ENCODE results near the gene GPR39.

Gene GPR39

DNA sequence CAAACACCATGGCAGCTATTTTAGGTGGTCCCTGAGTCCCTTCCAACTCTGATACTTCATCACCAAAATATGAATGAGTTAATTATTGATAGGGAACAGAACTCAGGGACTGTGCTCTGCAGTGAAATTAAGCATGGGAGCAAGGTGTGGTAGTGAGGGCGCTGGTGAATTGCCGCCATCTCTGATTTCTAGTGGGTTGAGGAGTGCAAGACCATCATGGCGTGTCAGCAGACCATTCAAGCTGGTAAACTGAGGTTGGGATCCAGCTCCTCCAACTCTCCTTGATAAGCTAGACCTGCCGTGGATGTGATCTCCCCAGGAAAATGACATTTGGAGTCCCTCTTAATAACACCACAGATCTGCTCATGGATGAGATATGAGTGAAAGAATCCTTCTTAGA is 183.0 kb downstream of the GPR39 start:
- no peak for DNase-seq (ENCODE audit: low read depth in 2 of 2)

DNA sequence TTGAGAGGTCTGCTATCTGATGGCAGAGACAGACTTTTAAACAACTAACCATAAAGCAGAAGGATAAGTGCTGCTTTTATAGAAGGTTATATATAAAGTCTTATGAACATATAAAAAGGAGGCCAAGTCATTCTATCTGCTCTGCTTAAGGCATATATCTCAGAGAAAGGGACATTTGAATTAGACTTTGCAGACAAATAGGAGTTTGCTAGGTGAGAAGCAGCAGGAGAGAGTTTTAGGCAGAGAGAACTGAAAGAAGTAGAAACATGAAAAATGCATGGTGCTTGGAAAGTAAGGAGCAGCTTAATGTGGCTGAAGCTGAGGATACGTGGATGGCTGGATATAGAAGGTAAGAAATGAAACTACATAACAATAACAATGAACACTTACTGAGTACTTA is 188.0 kb downstream of the GPR39 start:
- no peak for DNase-seq (ENCODE audit: low read depth in 2 of 2)

DNA sequence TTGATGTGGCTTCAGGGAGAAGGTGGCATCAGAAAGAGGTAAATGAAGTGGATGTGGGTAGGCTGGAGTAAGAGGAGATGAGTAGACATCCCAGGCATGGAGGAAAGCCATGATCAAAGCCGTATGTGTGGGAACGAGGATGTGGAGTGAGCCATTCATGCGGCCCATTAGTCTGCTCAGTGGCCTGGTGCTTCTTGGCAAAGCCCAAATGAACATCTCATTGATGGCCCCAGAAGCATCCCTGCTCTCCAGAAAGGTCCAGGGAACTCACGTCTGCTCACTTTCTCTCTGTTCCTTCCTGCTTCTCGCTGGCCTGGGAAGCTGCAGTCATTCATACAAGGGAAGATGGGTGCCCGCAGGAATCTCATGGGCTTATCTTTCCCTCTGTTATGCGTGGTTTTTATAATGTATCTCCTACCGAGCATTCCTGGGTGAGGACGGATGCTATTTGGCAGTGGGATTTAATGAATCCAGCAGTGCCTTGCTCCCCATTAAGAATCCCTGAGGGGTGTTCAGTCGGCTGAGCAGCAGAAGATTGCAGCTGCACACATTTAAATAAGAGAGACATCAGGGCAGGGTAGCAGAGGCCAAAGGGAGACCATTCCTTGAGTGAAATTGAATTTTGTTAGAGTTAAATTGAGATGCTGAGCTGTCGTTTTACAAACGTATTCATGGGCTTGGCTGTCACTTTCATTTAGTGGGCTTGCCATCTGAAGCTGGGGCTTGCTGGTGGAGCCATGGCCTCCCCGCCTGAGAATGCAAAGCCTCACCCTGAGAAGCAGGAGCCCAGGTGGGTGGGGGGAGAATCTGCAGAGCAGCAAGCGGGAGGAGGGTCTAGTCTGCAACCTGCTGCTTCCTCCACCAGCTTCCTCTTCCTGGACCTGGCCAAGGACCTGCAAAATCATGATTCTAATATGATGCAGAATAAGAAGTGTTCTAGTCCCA is 188.9 kb downstream of the GPR39 start:
- no peak for DNase-seq (ENCODE audit: low read depth in 2 of 2)

DNA sequence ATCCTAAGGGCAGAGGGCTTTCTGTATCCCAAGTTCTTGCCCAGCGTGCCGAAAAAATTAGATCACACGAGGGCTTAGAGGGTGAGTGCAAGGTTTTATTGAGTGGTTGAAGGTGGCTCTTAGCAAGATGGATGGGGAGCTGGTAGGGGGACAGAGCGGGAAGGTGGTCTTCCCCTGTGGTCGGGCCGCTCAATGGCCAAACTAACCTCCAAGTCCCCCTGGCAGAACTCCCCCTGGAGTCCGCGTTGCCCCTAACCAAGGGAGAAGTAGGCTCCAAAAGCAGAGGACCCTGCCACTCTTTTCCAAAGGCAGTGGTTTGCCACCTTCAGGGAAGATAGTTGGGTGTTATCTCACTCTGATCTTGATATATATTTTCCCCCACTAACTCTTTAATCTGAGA is 190.0 kb downstream of the GPR39 start:
- DNase-seq (ENCODE audit: low read depth in 2 of 2) = no peak

DNA sequence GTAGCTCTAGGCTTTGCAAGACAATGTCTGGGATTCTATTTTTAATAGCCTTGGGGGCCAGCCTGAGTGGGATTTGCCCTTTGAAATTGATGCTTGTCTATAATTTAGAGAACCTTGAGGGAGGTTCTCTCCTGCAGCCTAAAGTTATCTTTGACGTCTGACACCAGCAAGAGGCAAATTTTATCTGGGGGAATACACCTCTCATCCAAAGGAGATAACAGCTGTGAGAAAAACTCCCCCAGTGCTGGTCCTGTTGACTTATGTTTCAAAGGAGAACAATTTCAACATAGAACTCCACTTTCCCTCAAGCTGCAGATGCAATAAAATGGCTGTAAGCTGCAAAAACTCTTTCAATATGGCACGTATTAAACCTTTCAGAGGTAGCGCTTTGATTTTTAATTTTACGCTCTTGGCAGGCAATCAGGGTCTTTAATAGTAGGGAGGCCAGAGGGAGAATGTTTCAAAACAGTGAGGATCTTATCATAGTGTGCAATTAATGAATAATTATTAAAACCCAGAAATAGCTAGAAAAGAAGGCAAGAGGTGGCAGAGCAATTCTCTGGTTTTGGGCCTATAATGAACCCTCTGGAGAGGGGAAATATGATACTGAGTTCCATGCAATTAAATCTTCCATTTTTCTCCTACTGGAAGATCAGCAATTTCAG is 191.0 kb downstream of the GPR39 start:
- DNase-seq (ENCODE audit: low read depth in 2 of 2) = no peak

DNA sequence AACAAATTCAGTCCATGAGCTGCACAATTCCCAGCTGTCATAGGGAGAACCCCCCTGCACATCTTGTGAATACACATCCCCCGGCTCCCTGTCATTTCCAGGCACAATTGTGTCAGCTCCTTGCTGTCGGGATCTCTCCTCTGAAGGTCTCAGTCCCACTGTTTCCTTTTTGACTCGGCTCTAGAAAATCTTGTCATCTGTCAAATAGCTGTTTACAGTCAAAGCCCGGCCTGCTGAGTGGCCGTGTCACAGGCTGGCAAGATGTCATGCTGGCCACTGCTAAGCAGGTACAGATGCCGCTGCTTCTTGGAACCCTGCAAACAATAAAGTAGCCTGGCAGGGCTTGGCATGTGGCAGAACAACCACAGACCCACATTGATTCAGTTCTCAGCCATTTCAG is 191.7 kb downstream of the GPR39 start:
- DNase-seq (ENCODE audit: low read depth in 2 of 2) = no peak

DNA sequence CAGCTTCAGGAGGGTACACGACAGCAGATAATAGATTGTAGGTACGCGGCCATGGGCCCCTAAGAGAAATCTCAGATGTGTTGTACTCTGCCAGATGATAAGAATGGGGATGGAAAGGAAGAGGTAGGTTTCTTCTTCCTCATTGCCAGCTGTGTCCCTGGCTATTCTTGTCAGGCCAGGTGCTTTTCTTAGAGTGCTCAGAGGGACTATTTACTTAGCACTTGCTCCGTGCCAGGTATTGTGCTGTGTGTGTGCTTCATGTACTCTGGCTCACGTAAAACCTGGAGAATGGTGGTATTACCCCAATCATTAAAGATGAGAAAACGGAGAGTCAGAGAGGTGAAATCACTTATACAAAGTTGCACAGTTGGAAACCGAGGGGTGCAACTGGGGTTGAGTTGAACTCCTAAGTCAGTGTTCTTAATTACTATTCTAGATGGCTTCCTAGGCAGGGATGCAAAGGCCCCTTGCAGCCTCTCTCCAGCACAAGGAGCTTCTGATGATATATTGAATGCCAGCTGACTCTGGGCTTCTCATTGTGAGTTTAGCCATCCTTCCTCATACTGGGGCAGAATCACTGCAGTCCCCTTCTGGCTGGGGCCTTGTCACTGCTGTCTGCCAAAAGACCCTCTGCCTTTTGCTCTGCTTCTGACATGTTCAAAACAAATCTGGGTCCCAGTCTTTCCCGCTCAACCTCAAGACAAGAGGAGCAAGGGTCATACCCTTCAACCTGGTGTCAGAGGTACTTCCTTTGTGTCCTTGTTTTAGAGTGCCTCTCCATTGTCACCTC is 192.7 kb downstream of the GPR39 start:
- no peak for DNase-seq (ENCODE audit: low read depth in 2 of 2)

DNA sequence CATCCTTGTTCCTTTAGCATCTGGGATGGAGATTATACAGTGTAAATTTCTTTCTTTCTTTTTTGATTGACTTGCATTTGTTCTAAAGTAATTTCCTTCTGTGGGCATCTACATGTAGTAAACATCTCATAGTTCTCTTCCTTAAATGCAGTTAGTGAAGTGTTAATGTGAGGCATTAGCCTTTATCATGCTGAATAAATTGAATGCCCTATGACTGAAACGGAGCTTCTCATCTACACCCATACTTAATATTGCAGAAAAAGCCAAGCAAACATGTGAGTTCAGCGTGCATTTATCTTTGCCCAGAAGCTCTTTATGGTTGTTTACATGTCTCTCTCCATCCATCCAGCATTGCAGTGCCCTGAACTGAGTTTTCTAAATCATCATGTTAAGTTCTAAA is 195.1 kb downstream of the GPR39 start:
- DNase-seq (ENCODE audit: low read depth in 2 of 2) = no peak

DNA sequence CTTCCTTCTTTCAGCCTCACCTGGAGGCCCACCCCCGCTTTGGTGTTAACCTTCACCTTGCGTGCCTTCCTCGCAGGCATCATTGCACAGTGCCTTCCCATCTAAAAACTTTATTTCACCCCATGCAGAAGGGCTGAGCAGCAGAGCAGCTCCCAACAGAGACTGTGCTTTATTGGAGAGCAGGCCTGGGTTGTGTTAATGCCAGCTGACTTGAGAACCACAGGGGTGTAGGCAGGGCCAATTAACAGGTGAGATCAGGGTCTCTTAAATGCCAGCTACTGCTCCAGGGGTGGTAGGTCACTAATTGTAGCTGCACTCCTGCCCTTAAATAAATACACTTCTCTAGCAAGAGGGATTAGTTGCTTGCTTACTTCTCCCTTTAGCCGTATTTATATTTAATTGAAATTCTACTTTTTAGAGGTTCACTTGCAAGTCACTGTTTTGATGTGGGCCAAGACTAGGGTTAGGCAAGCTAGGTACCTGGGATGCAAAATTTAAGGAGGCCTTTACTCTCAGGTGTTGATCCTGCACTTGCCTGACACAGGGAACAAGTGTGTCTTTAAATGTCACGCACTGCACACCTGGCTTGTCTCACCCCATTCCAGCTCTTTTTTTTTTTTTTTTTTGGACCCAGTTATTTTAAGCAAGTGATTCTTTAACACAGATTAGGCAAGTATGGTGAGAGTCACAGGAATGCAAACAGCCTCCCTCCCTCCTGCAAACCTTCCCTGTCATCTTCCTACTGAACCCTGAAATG is 198.9 kb downstream of the GPR39 start:
- no peak for DNase-seq (ENCODE audit: low read depth in 2 of 2)

DNA sequence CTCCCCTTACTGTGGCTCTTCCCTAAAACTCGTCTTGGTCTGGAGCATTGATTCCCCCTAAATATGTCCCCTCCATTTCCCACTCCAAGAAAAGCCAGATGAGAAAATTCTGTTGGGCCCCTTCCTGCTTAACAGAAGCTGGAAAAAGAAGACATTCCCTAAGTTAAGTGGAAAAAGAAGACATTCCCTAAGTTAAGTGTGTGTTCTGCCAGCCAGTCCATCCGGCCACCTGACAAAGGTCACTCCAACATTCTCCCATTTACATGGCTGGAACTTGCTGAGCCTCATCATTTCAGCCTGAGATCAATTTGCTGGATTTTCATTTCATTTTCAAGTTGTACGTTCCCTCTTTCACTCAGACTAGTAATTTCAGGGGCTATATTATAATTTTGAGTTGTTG is 201.4 kb downstream of the GPR39 start:
- no peak for DNase-seq (ENCODE audit: low read depth in 2 of 2)

DNA sequence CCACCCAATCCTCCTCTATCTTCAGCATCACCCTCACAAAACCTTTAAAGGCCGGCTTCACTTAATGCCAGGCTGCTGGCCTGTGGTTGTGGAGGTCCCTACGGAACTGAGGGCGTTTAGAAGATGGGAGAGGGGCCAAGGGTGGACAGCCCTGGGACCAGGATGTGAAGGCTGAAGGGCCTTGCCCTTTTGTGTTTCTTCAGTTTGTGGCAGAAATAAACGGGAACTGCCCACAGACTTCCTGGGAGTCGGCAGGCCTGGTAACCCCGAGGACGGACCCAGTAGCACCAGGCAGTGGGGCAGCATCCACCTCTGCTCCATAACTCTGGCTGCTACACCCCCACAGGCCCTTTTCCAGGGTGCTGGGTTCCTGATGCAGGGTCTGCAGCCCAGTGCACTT is 202.1 kb downstream of the GPR39 start:
- DNase-seq (ENCODE audit: low read depth in 2 of 2) = no peak

DNA sequence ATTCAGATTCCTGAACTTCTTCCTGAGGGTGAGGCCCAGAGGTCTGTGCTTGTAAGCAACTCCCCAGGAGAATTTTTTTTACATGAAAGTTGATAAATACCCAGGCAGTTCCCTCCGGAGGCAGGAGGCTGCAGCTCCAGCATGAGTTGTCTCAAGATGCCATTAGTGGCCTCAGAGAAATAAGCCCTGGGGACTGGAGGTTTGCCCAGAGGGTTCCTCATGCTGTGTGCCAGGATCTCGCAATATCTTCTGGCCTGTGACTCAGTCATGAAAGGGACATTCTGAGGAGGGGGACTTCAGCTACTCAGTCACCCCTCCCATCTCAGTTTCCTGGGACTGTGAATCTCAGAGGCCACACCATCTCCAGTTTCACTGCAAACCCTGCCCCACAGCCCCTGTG is 203.5 kb downstream of the GPR39 start:
- no peak for DNase-seq (ENCODE audit: low read depth in 2 of 2)

DNA sequence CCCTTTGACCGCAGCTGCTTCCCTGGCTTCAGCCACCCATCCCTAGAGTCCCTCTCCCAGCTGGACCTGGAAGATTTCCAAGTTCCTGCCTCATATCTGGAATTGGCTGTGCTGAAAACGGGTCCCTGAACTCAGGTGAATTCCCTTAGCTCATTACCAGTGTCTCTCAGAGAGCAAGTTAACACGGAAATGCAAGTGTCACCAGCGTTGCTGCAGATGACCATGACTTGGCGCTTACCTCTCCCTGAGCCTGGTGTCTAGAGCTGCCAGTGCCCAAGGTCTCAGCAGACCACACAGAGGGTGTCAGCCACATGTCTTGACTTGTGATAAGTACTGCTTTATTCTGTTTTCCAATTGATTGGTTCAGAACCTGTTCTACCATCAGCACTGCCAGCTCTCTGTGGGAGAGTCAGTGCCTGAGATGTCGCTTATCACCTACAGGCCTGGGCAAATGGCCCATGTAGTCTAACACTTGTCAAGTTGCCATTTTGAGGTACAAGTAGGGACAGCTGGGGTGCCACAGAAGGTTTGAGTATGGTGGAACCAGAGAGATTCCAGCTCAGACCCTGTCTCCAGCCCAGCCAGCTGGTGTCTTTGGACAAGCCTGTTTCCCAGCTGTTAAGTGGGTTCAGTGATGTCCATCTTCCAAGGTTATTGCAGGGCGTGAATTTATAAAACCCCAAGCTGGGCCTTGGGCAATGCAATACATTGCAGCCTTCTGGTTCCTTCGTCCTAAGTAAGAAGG is 204.7 kb downstream of the GPR39 start:
- no peak for DNase-seq (ENCODE audit: low read depth in 2 of 2)

DNA sequence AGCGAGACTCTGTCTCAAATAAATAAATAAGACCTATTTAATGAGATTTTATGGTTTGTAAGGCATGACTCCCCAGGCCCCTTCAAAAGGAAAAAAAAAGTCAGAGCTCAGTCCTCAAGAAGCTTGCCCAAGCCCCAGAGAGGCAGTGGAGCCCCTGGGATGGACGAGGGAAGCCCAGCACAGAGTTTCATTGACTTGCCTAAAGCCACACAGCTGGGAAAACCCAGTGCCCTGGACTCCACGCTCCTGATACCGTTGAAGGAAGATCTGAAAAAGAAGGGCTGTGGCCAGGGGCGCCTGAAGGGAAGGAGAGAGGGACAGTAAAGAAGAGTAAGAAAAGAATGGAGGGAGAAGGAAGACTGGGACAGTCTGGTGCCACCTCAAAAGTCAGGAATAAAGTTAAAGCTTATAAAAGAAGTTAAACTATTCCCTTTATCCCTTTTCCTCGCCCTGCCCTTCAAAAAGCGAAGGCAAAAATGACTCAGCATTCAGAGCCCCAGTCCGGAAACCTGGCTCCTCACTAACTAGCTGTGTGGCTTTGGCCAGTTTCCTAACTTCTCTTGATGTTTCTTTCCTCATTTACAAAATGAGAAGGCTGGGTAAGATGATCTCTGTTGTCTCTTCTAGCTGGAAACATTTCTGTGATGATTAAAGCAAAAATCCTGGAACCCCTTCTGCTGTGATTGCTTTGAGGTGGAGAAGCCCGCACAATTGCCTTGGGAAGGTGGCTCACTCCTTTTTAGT is 206.7 kb downstream of the GPR39 start:
- no peak for DNase-seq (ENCODE audit: low read depth in 2 of 2)

DNA sequence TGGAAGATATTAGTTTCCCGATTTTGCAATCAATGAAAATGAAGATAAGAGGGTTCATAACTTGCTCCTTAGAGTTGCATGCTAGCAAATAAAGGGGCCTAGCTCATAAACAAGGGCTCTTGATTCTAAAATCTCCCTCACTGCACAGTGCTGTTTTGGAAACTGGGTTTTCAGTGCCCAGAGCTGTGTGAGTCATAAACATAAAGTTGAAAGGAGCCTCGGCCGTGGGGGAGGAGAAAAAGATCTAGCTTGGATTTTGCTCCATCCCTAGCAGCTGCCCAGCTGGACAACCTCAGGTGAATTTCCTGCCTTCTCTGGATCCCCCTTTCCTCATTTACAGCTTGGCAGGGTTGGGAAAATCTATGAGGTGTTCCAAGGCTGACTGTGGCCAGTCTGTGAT is 210.9 kb downstream of the GPR39 start:
- DNase-seq (ENCODE audit: low read depth in 2 of 2) = no peak

DNA sequence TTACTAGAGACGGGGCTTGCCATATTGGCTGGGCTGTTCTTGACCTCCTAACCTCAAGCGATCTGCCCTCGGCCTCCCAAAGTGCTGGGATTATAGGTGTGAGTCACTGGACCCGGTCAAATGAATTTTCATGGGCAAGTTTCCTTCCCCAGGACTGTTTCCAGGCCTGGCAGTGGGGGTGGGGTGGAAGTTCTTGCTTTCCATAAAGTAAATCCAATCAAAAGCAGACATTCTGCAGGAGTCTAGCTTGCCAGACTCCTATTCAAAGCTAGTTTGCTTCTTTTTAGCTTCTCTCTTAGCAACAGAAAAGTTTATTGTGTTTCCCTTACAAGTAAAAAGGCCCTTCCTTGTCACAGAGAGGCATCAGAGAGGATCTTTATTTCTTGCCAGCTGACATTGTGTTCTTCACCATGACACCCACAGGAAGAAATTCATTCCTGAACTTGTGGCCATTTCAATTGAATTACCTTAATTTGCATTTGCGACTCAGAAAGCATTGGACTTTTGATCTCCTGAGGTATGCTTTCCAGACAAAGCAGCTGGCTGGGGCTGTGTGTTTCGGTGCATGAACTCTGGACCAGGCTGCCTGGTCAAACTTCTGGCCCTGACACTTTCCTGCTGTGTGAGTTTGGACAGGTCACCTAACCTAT is 215.5 kb downstream of the GPR39 start:
- DNase-seq (ENCODE audit: low read depth in 2 of 2) = no peak

DNA sequence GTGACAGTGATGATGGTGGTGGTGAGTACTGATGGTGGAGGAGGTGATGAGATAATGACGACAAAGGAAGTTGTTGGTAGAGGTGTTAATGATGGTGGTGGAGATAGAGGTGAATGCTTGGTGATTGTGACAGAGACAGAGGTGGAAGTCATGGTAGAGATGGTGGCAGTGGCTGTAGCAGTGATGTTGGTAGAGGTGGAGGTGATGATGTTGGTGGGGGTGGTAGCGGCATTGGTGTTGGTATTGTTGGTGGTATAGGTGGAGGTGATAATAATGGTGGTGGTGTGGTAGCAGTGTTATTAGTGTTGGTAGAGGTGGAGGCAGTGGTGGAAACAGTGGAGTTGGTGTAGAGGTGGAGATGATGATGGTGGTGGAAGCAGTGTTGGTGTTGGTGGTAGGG is 217.0 kb downstream of the GPR39 start:
- DNase-seq (ENCODE audit: low read depth in 2 of 2) = no peak

DNA sequence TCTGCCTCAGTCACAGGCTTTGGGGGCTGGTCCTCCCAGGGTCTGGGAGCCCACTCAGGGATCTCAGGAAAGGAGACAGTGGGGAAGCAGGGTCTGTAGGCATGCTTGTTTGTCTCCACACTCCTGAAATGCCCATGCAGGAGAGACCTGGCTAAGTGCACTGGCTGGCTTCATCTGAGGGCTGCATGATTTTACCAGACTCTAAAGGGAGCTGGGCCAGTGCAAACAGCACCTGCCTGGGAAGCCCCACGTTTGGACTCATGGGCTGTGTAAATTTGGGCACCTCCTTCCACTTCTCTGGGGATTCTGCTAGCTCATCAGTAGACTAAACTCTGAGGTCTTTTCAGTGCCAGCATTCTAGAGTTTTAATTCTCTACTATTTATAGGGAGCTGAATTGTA is 219.7 kb downstream of the GPR39 start:
- no peak for DNase-seq (ENCODE audit: low read depth in 2 of 2)

DNA sequence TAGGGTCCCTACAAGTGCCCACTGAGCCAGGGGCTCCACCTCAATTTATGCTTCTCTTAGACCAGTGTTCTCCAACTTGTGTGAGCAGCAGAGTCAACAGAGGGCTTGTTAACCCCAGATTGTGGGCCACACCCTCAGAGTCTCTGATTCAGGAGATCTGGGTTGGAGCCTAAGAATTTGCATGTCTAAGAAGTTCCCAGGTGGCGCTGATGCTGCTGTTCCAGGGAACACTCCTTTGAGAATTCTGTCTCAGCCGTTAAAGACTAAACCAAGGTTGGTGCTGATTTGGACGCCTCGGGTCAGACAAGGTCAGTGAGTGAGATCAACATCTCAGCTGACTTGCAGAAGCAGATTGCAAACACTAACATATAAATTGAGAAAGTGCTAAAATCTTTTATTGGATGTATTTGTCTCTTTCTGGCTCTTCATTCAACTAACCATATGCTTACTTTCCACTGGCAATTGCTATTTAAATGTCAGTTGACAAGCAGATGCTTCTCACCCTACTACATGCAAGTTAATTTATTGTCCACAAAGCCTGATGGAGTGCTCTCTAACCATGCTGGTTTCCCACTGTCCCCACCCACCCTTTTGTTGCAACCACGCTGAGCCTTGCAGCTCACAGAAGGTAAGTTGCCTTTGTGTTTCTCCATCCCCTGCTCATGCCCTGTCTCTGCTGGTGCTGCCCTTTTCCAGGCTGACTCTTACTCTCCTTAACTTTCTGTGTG is 221.9 kb downstream of the GPR39 start:
- no peak for DNase-seq (ENCODE audit: low read depth in 2 of 2)

All from stimulated activated CD8-positive, alpha-beta memory T cell treated with anti-CD3 and anti-CD28 coated beads, Interleukin-7, amount 100 ng/mL, for 1 hour (primary cell).